WTC11 (cell line): ENCODE measurements around the gene TLE5.
A peak's percentile ranks its signal among the peaks of the same experiment; 100 is the strongest.

Experiments used
- ATF3 ChIP-seq: sonication (generic); formaldehyde crosslinking; conservative IDR thresholded peaks from 2 replicates; pipeline ENCODE4 v1.8.1; 2022; ENCODE audit warnings: mild to moderate bottlenecking, missing genetic modification reagents
- CTCF ChIP-seq: fragments of 200-600 bp; IDR thresholded peaks from 2 replicates; pipeline ENCODE4 v1.8.0; 2022; ENCODE audit warnings: antibody characterized with exemption
- ELF4 ChIP-seq: sonication (generic); formaldehyde crosslinking; IDR thresholded peaks from 2 replicates; pipeline ENCODE4 v1.8.1; 2022; ENCODE audit warnings: low read depth, mild to moderate bottlenecking, moderate library complexity, missing genetic modification reagents
- ETV6 ChIP-seq: sonication (generic); formaldehyde crosslinking; IDR thresholded peaks from 2 replicates; pipeline ENCODE4 v1.8.1; 2022; ENCODE audit warnings: mild to moderate bottlenecking, missing genetic modification reagents
- HMGXB4 ChIP-seq: sonication (generic); formaldehyde crosslinking; IDR thresholded peaks from 2 replicates; pipeline ENCODE4 v1.8.1; 2023; ENCODE audit warnings: mild to moderate bottlenecking, moderate library complexity, missing genetic modification reagents
- JUN ChIP-seq: sonication (generic); formaldehyde crosslinking; IDR thresholded peaks from 2 replicates; pipeline ENCODE4 v1.8.0; 2023; ENCODE audit warnings: mild to moderate bottlenecking, missing genetic modification reagents
- MAX ChIP-seq: sonication (generic); formaldehyde crosslinking; IDR thresholded peaks from 2 replicates; pipeline ENCODE4 v1.8.0; 2022; ENCODE audit warnings: mild to moderate bottlenecking, missing genetic modification reagents
- NFE2L1 ChIP-seq: sonication (generic); formaldehyde crosslinking; IDR thresholded peaks from 2 replicates; pipeline ENCODE4 v1.8.1; 2023; ENCODE audit warnings: missing genetic modification reagents
- USF1 ChIP-seq: sonication (generic); formaldehyde crosslinking; IDR thresholded peaks from 2 replicates; pipeline ENCODE4 v1.8.0; 2022; ENCODE audit warnings: mild to moderate bottlenecking, missing genetic modification reagents

- TF ChIP-seq ELF4 (CRISPR knock-in tag) (no peak), HMGXB4 (CRISPR knock-in tag) (no peak), USF1 (no peak), ATF3 (CRISPR knock-in tag) (no peak), NFE2L1 (no peak), MAX (peak; percentile 49), CTCF (no peak), JUN (no peak), ETV6 (CRISPR knock-in tag) (no peak)
Observed at GRCh38 chr19:3062165-3063105, at the start of gene TLE5.
